HEK293 (cell line): Measurements from ENCODE around the gene MMP21.

Source experiments
- CTCF ChIA-PET: fragments of 350-600 bp; formaldehyde crosslinking; extraction: SDS; loops from one replicate; lab custom pipeline; 2021; ENCODE audit warnings: antibody characterized with exemption; lab: Yijun Ruan, JAX
- POLR2A ChIA-PET: fragments of 300-600 bp; formaldehyde crosslinking; extraction: SDS; loops from one replicate; lab custom pipeline; 2020; ENCODE audit warnings: antibody characterized with exemption, inconsistent platforms; lab: Yijun Ruan, JAX
- H3K27ac ChIP-seq: fragments of 200-500 bp; sonication (Bioruptor generic); 2 replicates; pipeline ENCODE4 v1.5.1; 2014; ENCODE audit warnings: low read depth, low read length, control low read depth, inconsistent platforms; ENCODE audit errors: extremely low read depth
- H3K36me3 ChIP-seq, 2 experiments: fragments of 200-500 bp in 1 of 2; sonication (Bioruptor generic) in 1 of 2; 1 replicate in 1 of 2; 2 replicates in 1 of 2; pipeline ENCODE4 v1.5.1; 2014 to 2017; ENCODE audit warnings: inconsistent platforms in 2 of 2, low read length in 2 of 2; ENCODE audit not compliant: control insufficient read depth in 2 of 2, insufficient read depth in 1 of 2
- H3K4me1 ChIP-seq: fragments of 200-500 bp; sonication (Bioruptor generic); 2 replicates; pipeline ENCODE4 v1.5.1; 2014; ENCODE audit warnings: mild to moderate bottlenecking, low read length, inconsistent platforms; ENCODE audit not compliant: control insufficient read depth, insufficient read depth
- H3K4me3 ChIP-seq: 2 replicates; pipeline ENCODE4 v1.5.1; 2011; ENCODE audit warnings: low read depth, mild to moderate bottlenecking, control low read depth, low read length, moderate library complexity
- H3K9me3 ChIP-seq: fragments of 200-500 bp; sonication (Bioruptor generic); 2 replicates; pipeline ENCODE4 v1.5.1; 2014; ENCODE audit warnings: low read depth, low read length, inconsistent platforms; ENCODE audit not compliant: control insufficient read depth, insufficient read depth
- GLI2 ChIP-seq: fragments of 450-650 bp; formaldehyde crosslinking; IDR thresholded peaks from 2 replicates; pipeline ENCODE4; 2017; ENCODE audit warnings: missing biosample characterization, missing genetic modification characterization, low read depth, borderline replicate concordance
- KLF16 ChIP-seq: fragments of 450-650 bp; formaldehyde crosslinking; IDR thresholded peaks from 2 replicates; pipeline ENCODE4 v1.5.1; 2017; ENCODE audit warnings: missing biosample characterization, missing genetic modification characterization
- ZBTB10 ChIP-seq: fragments of 450-650 bp; formaldehyde crosslinking; IDR thresholded peaks from 2 replicates; pipeline ENCODE4 v1.5.1; 2016; ENCODE audit warnings: missing biosample characterization, missing genetic modification characterization
- ZFP37 ChIP-seq: fragments of 450-650 bp; formaldehyde crosslinking; IDR thresholded peaks from 2 replicates; pipeline ENCODE4 v1.5.1; 2016; ENCODE audit warnings: missing biosample characterization, missing genetic modification characterization
- ZNF114 ChIP-seq: fragments of 450-650 bp; formaldehyde crosslinking; IDR thresholded peaks from 2 replicates; pipeline ENCODE4 v1.5.0; 2017; ENCODE audit warnings: missing biosample characterization, missing genetic modification characterization
- ZNF169 ChIP-seq: fragments of 450-650 bp; formaldehyde crosslinking; IDR thresholded peaks from 2 replicates; pipeline ENCODE4 v1.5.1; 2016; ENCODE audit warnings: missing biosample characterization, missing genetic modification characterization
- ZNF324 ChIP-seq: fragments of 450-650 bp; formaldehyde crosslinking; IDR thresholded peaks from 2 replicates; pipeline ENCODE4 v1.5.1; 2016; ENCODE audit warnings: missing biosample characterization, missing genetic modification characterization
- ZNF350 ChIP-seq: fragments of 450-650 bp; formaldehyde crosslinking; IDR thresholded peaks from 2 replicates; pipeline ENCODE4 v1.5.0; 2017; ENCODE audit warnings: missing biosample characterization, mild to moderate bottlenecking, missing genetic modification characterization
- ZNF530 ChIP-seq: fragments of 450-650 bp; formaldehyde crosslinking; IDR thresholded peaks from 2 replicates; pipeline ENCODE4 v1.5.1; 2016; ENCODE audit warnings: low read depth, missing biosample characterization, missing genetic modification characterization
- ZNF561 ChIP-seq: fragments of 450-650 bp; IDR thresholded peaks from 2 replicates; pipeline ENCODE4 v1.5.1; 2018; ENCODE audit warnings: missing biosample characterization, missing genetic modification characterization, borderline replicate concordance
- ZNF610 ChIP-seq: fragments of 450-650 bp; formaldehyde crosslinking; IDR thresholded peaks from 2 replicates; pipeline ENCODE4 v1.5.1; 2016; ENCODE audit warnings: missing biosample characterization, missing genetic modification characterization, borderline replicate concordance
- TF ChIP-seq, protein P1 (sequence below): fragments of 450-650 bp; formaldehyde crosslinking; IDR thresholded peaks from 2 replicates; pipeline ENCODE4 v1.5.1; 2016; ENCODE audit warnings: missing biosample characterization, missing genetic modification characterization, borderline replicate concordance

MMP21 gene

GRCh38 chr10:125772112-125772863, 3.3 kb downstream of the MMP21 start:
- Histone ChIP-seq H3K4me1 (peaks cover 4% of the 10 kb centered on the region; the same call in 1 of the 2 replicates), H3K36me3 (peaks cover 0 to 9% of the 10 kb centered on the region in 2 experiments; a peak in 1 of 3 replicates), H3K27ac (no peak overlapping the region), H3K4me3 (no peak overlapping the region), H3K9me3 (no peaks in the 10 kb centered on the region)
- POLR2A ChIA-PET, result interaction anchor here (0.7 kb wide), 1 partner anchor 753 kb away, joined by 4 read pairs; no protein-coding TSS in a partner anchor
- TF ChIP-seq ZNF114 (tag by site-specific recombination), result no peak
- no peak for TF ChIP-seq ZNF610 (tag by site-specific recombination)
- TF ChIP-seq ZNF530 (tag by site-specific recombination), result no peak
- no peak for TF ChIP-seq ZFP37 (tag by site-specific recombination)
- TF ChIP-seq ZNF561 (tag by site-specific recombination), result no peak
- TF ChIP-seq, protein P1, sequence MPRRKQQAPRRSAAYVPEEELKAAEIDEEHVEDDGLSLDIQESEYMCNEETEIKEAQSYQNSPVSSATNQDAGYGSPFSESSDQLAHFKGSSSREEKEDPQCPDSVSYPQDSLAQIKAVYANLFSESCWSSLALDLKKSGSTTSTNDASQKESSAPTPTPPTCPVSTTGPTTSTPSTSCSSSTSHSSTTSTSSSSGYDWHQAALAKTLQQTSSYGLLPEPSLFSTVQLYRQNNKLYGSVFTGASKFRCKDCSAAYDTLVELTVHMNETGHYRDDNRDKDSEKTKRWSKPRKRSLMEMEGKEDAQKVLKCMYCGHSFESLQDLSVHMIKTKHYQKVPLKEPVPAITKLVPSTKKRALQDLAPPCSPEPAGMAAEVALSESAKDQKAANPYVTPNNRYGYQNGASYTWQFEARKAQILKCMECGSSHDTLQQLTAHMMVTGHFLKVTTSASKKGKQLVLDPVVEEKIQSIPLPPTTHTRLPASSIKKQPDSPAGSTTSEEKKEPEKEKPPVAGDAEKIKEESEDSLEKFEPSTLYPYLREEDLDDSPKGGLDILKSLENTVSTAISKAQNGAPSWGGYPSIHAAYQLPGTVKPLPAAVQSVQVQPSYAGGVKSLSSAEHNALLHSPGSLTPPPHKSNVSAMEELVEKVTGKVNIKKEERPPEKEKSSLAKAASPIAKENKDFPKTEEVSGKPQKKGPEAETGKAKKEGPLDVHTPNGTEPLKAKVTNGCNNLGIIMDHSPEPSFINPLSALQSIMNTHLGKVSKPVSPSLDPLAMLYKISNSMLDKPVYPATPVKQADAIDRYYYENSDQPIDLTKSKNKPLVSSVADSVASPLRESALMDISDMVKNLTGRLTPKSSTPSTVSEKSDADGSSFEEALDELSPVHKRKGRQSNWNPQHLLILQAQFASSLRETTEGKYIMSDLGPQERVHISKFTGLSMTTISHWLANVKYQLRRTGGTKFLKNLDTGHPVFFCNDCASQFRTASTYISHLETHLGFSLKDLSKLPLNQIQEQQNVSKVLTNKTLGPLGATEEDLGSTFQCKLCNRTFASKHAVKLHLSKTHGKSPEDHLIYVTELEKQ, result no peak
- no peak for TF ChIP-seq ZBTB10
- CTCF ChIA-PET, result no interaction called here

GRCh38 chr10:125770844-125771243, 4.8 kb downstream of the MMP21 start:
- no peak for TF ChIP-seq KLF16 (tag by site-specific recombination)
- no peak for TF ChIP-seq GLI2
- TF ChIP-seq ZNF169, result no peak
- TF ChIP-seq ZNF324 (tag by site-specific recombination), result no peak
- no peak for TF ChIP-seq ZNF350 (tag by site-specific recombination)
- no peak for TF ChIP-seq ZBTB10
- ChIA-PET POLR2A (interaction anchor here (0.8 kb wide), 1 partner anchor 51 kb away, joined by 3 read pairs; the partner anchor contains the start of gene EDRF1), CTCF (no interaction called here)
- no peak overlapping the region for H3K27ac ChIP-seq
- H3K4me3 ChIP-seq, result no peak overlapping the region
- H3K9me3 ChIP-seq, result no peaks in the 10 kb centered on the region
- H3K4me1 ChIP-seq, result peaks cover 4% of the 10 kb centered on the region; the same call in 1 of the 2 replicates
- H3K36me3 ChIP-seq, result peaks cover 0 to 22% of the 10 kb centered on the region in 2 experiments; a peak in 2 of 3 replicates
